SH-SY5Y (cell line): ENCODE results near the gene ACY1.

Experiments
- GATA2 ChIP-seq: IDR thresholded peaks from 2 replicates; pipeline ENCODE4 v1.6.1; 2011; ENCODE audit warnings: mild to moderate bottlenecking, low read depth, low read length
- GATA3 ChIP-seq: IDR thresholded peaks from 2 replicates; pipeline ENCODE4 v1.6.1; 2011; ENCODE audit warnings: low read depth, mild to moderate bottlenecking, low read length, moderate library complexity

DNA sequence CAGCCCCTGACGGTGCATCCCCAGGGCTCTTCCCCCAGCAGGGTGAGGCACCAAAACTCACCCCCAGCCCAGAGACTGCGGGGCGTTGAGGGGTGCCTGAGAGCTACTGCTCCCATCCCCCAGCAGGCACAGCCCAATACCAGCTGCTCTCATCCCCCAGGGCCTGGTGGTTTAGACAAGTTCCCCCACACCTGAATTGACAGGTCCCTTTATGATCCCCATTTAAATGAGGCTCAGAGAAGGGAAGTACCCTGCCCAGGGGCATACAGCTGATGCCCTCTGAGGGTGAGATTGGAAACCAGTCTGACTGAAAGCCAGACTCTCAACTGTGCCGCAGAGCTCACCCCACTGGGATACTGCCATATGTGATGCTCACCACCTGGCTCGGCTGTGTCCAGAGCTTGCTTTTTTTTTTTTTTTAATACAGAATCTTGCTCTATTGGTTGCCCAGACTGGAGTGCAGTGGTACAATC lies 52.9 kb downstream of the ACY1 start:
- TF ChIP-seq GATA3 (no peak), GATA2 (peak; percentile 19; the same call in 1 of the 2 replicates)
